Tibial artery (tissue), 4 donors: ENCODE measurements around the gene ATG14.

Source experiments
- DNase-seq, 2 donors: peaks; one replicate each; pipeline ENCODE4 v3.0.0-alpha.2; 2019
- H3K27ac ChIP-seq, 2 donors: fragments of 200-600 bp; sonication (generic) in 1 of 2; 1 replicate in 1 of 2; 2 replicates in 1 of 2; pipeline ENCODE4 v1.5.1; 2018 to 2019; ENCODE audit warnings: mild to moderate bottlenecking in 1 of 2
- H3K27me3 ChIP-seq, 2 donors: fragments of 200-600 bp; sonication (generic) in 1 of 2; one replicate each; pipeline versions ENCODE4 v1.5.1 to v1.6.0; 2016 to 2019
- H3K36me3 ChIP-seq, 3 donors: fragments of 200-600 bp; sonication (generic) in 2 of 3; one replicate each; pipeline ENCODE4 v1.5.1; 2016 to 2019; ENCODE audit warnings: mild to moderate bottlenecking in 2 of 3
- H3K4me1 ChIP-seq, 4 donors: fragments of 200-600 bp; sonication (generic) in 2 of 4; 1 replicate in 3 of 4; 2 replicates in 1 of 4; pipeline ENCODE4 v1.5.1; 2016 to 2019
- H3K4me3 ChIP-seq, 2 donors: fragments of 200-600 bp; sonication (generic) in 1 of 2; 1 replicate in 1 of 2; 2 replicates in 1 of 2; pipeline ENCODE4 v1.5.1; 2018 to 2019; ENCODE audit warnings: mild to moderate bottlenecking in 2 of 2
- H3K9me3 ChIP-seq, 3 donors: fragments of 200-600 bp; sonication (generic) in 1 of 3; one replicate each; pipeline ENCODE4 v1.5.1; 2016 to 2019
- CTCF ChIP-seq, 2 experiments: fragments of 200-600 bp in 1 of 2; fragments of 450-650 bp in 1 of 2; IDR thresholded peaks; one replicate each; pipeline ENCODE4 v1.5.1; 2017 to 2019; ENCODE audit warnings: antibody characterized with exemption in 2 of 2, mild to moderate bottlenecking in 1 of 2, moderate library complexity in 1 of 2
- intact Hi-C: fragments of 100-400 bp; cut with DNase I; formaldehyde crosslinking; loops from one replicate; pipeline ENCODE4 v1.15.0; 2023; ENCODE audit warnings: low total_unique reads

ATG14 gene

GRCh38 chr14:55412676-55413075, 1.0 kb upstream of the ATG14 start:
- H3K9me3 ChIP-seq, result no peaks in the 10 kb centered on the region
- H3K36me3 ChIP-seq, result no peaks in the 10 kb centered on the region
- no peak for DNase-seq
- H3K4me1 ChIP-seq, result peaks cover 0 to 39% (median 27%) of the 10 kb centered on the region in 4 donors
- no peak overlapping the region for H3K4me3 ChIP-seq
- no peaks in the 10 kb centered on the region for H3K27me3 ChIP-seq
- intact Hi-C loops, result loop anchor here (10.0 kb wide), 1 partner anchor 138 kb away; the partner anchor contains the start of gene FBXO34
- TF ChIP-seq CTCF (IDR thresholded peaks at IDR 0.05), result no peak
- H3K27ac ChIP-seq, result peak overlapping the region; percentile 87 to 90

DNA sequence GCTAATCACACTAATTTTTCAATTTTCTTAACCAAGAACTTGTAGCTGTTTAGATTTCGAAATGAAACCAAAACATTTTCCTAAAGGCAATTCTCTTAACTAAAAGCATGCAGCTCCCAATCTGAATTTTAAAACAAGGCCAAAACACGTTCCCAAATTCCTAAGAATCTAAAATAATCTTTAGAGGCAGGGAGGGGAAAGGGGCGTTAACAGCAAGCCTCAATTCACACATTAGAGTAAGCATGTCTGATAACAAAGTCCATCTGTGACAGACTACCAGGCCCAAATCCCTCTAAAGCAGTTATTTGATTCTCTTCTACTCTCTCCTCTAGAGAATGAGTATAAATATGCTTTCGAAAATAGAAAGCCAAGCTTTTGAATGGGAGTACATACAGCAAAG, 754 bp downstream of the ATG14 start:
- DNase-seq, result no peak
- peaks cover 0 to 50% (median 32%) of the 10 kb centered on the region in 4 donors for H3K4me1 ChIP-seq
- no peak for TF ChIP-seq CTCF (IDR thresholded peaks at IDR 0.05)
- no peaks in the 10 kb centered on the region for H3K9me3 ChIP-seq
- peak overlapping the region; percentile 78 to 83 for H3K4me3 ChIP-seq
- intact Hi-C loops, result loop anchor here (10.0 kb wide), 1 partner anchor 136 kb away; the partner anchor contains the start of gene FBXO34
- no peaks in the 10 kb centered on the region for H3K27me3 ChIP-seq
- peak overlapping the region; percentile 87 to 90 for H3K27ac ChIP-seq
- no peaks in the 10 kb centered on the region for H3K36me3 ChIP-seq

- Histone ChIP-seq H3K4me3 (no peak overlapping the region), H3K9me3 (no peaks in the 10 kb centered on the region), H3K27ac (peak overlapping the region in 1 of 2 donors; percentile 4), H3K4me1 (peaks cover 0 to 73% (median 25%) of the 10 kb centered on the region in 4 donors), H3K36me3 (no peaks in the 10 kb centered on the region), H3K27me3 (no peaks in the 10 kb centered on the region)
- intact Hi-C loops, result no loop called here
- DNase-seq, result no peak
- TF ChIP-seq CTCF (IDR thresholded peaks at IDR 0.05), result no peak
These were observed 7.3 kb downstream of the ATG14 start for GRCh38 chr14:55404173-55404854.

- H3K9me3 ChIP-seq, result no peaks in the 10 kb centered on the region
- H3K4me1 ChIP-seq, result peaks cover 0 to 64% (median 16%) of the 10 kb centered on the region in 4 donors
- no peak overlapping the region for H3K27ac ChIP-seq
- intact Hi-C loops, result no loop called here
- H3K36me3 ChIP-seq, result no peaks in the 10 kb centered on the region
- TF ChIP-seq CTCF (IDR thresholded peaks at IDR 0.05), result no peak
- no peaks in the 10 kb centered on the region for H3K27me3 ChIP-seq
- no peak for DNase-seq
- no peak overlapping the region for H3K4me3 ChIP-seq
These were observed 9.9 kb downstream of the ATG14 start for GRCh38 chr14:55401751-55402150.

DNA sequence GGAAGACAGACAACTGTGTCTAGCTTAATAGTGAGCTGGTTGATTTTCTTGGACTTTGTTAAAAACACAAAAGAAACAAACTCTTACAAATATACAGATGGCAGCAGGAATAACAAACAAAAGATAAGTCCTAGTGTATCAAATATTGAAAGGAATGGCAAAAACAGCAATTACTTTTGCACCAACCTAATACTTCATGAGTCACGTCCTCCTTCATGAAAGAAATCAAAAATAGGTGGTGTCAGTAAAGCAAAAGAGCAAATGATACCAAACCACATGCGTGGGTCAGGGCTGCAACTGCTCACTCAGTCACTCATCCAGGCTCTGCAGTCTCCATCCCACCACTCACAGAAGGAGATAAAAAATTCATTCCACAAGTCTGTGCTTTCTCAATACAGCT, 11.8 kb downstream of the ATG14 start:
- H3K27me3 ChIP-seq, result no peaks in the 10 kb centered on the region
- H3K27ac ChIP-seq, result peak overlapping the region; percentile 66 to 74
- H3K4me1 ChIP-seq, result peaks cover 0 to 60% (median 15%) of the 10 kb centered on the region in 4 donors
- H3K4me3 ChIP-seq, result no peak overlapping the region
- peaks cover 5 to 12% (median 10%) of the 10 kb centered on the region in 3 donors for H3K36me3 ChIP-seq
- intact Hi-C loops, result no loop called here
- no peak for DNase-seq
- H3K9me3 ChIP-seq, result no peaks in the 10 kb centered on the region
- no peak for TF ChIP-seq CTCF (IDR thresholded peaks at IDR 0.05)
